Adrenal gland (tissue), 12 donors: ENCODE data around the gene ANAPC16. TPM values are rescaled to one million over a fixed set of nuclear protein-coding genes. Genes with fewer than 3 reads are reported as not detected.

Source experiments
- DNase-seq, 7 donors: peaks; one replicate each; pipeline ENCODE4 v3.0.0-alpha.2; 2019 to 2020
- H3K27ac ChIP-seq, 5 donors: fragments of 200-600 bp; sonication (generic) in 4 of 5; 1 replicate in 3 of 5; 2 replicates in 2 of 5; pipeline versions ENCODE4 v1.5.1 to v1.8.0; 2016 to 2020; ENCODE audit warnings: mild to moderate bottlenecking in 1 of 5
- H3K27me3 ChIP-seq: fragments of 200-600 bp; 2 replicates; pipeline ENCODE4 v1.8.0; 2021
- H3K36me3 ChIP-seq, 2 donors: fragments of 200-600 bp; replicated peaks in 1 of 2; 1 replicate in 1 of 2; 2 replicates in 1 of 2; pipeline versions ENCODE4 v1.5.1 to v1.8.0; 2018 to 2022
- H3K4me1 ChIP-seq, 2 donors: fragments of 200-600 bp; replicated peaks in 1 of 2; 1 replicate in 1 of 2; 2 replicates in 1 of 2; pipeline versions ENCODE4 v1.5.1 to v1.8.0; 2018 to 2021
- H3K4me3 ChIP-seq, 4 donors: fragments of 200-600 bp; sonication (generic) in 3 of 4; one replicate each; pipeline ENCODE4 v1.5.1; 2016 to 2018
- H3K9me3 ChIP-seq, 3 donors: fragments of 200-600 bp; sonication (generic) in 1 of 3; replicated peaks in 1 of 3; 1 replicate in 2 of 3; 2 replicates in 1 of 3; pipeline versions ENCODE4 v1.5.1 to v1.8.0; 2016 to 2021
- POLR2A ChIP-seq, 2 donors: fragments of 450-650 bp; IDR thresholded peaks; one replicate each; pipeline ENCODE4 v1.6.1; 2017; ENCODE audit warnings: antibody characterized with exemption in 2 of 2, mild to moderate bottlenecking in 2 of 2, moderate library complexity in 1 of 2
- WGBS, 4 donors: extraction: QIAGEN DNeasy Blood & Tissue Kit in 2 of 4; methylation state at CpG; one replicate each; pipeline versions ENCODE4 v1.1.5 to v1.1.7; 2013 to 2017; 5-methylcytosine and 5-hydroxymethylcytosine counted together
- intact Hi-C, 2 donors: fragments of 100-400 bp; cut with DNase I; formaldehyde crosslinking; loops; one replicate each; pipeline versions ENCODE4 v1.14.1 to v1.15.0; 2022 to 2023
- polyA plus RNA-seq, 3 donors: library from polyadenylated mRNA; stranded (reverse); fragments of 200-250 nt in 2 of 3; fragments of 350-450 nt in 1 of 3; fragmentation: Illumina TruSeq in 1 of 3; extraction: RNeasy Lipid Tissue Mini Kit (QIAGEN cat#74804) in 1 of 3; gene quantifications; one replicate each; pipeline ENCODE4 v1.2.3, GENCODE V29; 2013 to 2014
- total RNA-seq, 9 donors: library from RNA; depleted of rRNA in 4 of 9; stranded (reverse); fragments of >200 nt in 4 of 9; fragments of 120-200 nt in 1 of 9; fragmentation: NEBNext Ultra II Directional in 1 of 9; extraction: Animal tissue kit (Norgen Biotek cat#: 25700) in 1 of 9; gene quantifications; one replicate each; pipeline versions ENCODE4 v1.1.0 to v1.2.4, GENCODE V29; 2013 to 2023
- TF ChIP-seq, protein P1 (sequence below), 6 experiments: fragments of 450-650 bp in 4 of 6; fragments of 200-600 bp in 2 of 6; sonication (generic) in 1 of 6; IDR thresholded peaks; 1 replicate in 5 of 6; 2 replicates in 1 of 6; pipeline versions ENCODE4 v1.5.1 to v1.8.0; 2016 to 2021; ENCODE audit warnings: antibody characterized with exemption in 6 of 6, mild to moderate bottlenecking in 2 of 6, moderate library complexity in 1 of 6
- donor health status: healthy with polysubstance abuse.
- donor health status: Bipolar disorder and iron deficiency.
- donor health status: DM: yes; HTN: yes; CAD: no.
- donor health status: DM: no; HTN: no; CAD: no.
- donor health status: DM: no; HTN: no; CAD: no.
- donor health status: DM: yes; HTN: yes; CAD: no.

Gene ANAPC16
- total and polyA plus RNA-seq, 12 donors: 69.1 to 186 (median 139) TPM

DNA sequence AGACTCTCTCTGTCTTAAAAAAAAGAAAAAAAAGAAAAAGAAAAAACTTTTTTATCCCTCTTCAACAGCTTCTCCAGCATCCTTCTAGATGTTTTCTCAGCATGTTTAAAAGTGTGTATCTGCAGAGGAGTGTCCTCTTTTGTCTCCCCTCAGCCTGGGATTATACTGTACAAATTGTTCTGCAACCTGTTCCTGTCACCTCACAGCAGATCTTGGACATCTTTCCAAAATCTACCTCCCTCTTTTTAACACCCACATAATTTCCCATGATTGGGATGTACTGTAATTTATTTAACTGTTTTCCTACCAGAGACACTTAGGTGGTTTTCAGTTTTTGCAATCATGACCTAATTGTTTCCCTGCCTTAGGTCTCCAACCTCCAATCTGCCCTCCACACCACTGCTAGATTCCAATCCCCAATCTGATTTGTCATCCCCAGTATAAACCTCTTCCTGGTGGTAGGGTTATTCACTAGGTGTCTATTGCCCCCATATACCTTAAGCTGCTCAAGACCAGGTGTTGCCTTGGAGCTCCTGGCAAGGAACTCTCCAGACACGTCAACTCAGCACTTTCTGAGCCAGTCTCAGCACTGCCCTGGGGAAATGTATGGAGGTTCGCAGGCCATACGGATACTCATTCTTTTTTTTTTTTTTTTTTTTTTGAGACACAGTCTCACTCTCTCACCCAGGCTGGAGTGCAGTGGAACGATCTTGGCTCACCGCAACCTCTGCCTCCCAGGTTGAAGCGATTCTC is 40.3 kb downstream of the ANAPC16 start:
- no peaks in the 10 kb centered on the region for H3K36me3 ChIP-seq
- no peak for TF ChIP-seq POLR2A (IDR thresholded peaks at IDR 0.05)
- no peaks in the 10 kb centered on the region for H3K27me3 ChIP-seq
- no peak for DNase-seq
- H3K27ac ChIP-seq: peak overlapping the region; percentile 85 to 93 (median 90)
- 91 to 96% (median 96%) methylated on average over 6 of the region's 6 CpGs for WGBS, 4 donors
- no peak overlapping the region for H3K4me3 ChIP-seq
- intact Hi-C loops: no loop called here
- no peaks in the 10 kb centered on the region for H3K9me3 ChIP-seq
- H3K4me1 ChIP-seq: peaks cover 62 to 84% of the 10 kb centered on the region in 2 donors

DNA sequence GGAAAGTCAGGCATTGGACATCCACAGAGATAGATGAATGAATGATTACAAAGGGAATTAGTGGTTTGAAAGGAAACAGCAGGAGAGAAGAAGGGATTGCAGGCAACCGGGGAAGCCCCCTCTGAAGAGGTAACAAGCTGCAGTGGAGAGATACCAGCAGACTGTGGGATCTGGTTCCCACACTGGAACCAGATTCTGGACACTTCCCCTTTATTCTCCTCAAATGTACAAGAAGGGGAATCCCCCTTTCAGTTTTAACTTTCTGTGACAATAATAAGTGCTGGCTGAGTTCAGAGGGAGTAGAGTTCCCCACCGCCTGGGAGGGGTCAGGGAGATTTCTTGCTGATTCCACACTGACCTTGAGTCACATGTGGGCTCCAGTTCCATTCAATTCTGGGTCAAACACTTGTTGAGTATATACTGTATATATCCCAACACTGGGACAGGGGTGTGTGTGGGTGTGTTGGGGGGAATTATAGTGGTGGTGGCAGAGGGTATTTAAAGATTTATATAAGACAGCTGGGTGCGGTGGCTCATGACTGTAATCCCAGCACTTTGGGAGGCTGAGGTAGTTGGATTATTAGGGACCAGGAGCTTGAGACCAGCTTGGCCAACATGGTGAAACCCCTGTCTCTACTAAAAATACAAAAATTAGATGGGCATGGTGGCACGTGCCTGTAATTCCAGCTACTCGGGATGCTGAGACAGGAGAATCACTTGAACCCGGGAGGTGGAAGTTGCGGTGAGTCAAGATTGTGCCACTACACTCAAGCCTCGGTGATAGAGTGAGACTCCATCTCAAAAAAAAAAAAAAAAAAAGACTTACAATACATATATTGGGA is 41.5 kb downstream of the ANAPC16 start:
- Histone ChIP-seq H3K4me3 (no peak overlapping the region), H3K36me3 (no peaks in the 10 kb centered on the region), H3K27me3 (no peaks in the 10 kb centered on the region), H3K9me3 (no peaks in the 10 kb centered on the region), H3K4me1 (peaks cover 71 to 85% of the 10 kb centered on the region in 2 donors), H3K27ac (peak overlapping the region in 4 of 5 donors; percentile 15 to 93 (median 60))
- WGBS, 4 donors: 65 to 67% (median 67%) methylated on average over 8 of the region's 8 CpGs
- TF ChIP-seq POLR2A (IDR thresholded peaks at IDR 0.05): no peak
- TF ChIP-seq, protein P1, sequence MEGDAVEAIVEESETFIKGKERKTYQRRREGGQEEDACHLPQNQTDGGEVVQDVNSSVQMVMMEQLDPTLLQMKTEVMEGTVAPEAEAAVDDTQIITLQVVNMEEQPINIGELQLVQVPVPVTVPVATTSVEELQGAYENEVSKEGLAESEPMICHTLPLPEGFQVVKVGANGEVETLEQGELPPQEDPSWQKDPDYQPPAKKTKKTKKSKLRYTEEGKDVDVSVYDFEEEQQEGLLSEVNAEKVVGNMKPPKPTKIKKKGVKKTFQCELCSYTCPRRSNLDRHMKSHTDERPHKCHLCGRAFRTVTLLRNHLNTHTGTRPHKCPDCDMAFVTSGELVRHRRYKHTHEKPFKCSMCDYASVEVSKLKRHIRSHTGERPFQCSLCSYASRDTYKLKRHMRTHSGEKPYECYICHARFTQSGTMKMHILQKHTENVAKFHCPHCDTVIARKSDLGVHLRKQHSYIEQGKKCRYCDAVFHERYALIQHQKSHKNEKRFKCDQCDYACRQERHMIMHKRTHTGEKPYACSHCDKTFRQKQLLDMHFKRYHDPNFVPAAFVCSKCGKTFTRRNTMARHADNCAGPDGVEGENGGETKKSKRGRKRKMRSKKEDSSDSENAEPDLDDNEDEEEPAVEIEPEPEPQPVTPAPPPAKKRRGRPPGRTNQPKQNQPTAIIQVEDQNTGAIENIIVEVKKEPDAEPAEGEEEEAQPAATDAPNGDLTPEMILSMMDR (IDR thresholded peaks at IDR 0.05): no peak
- DNase-seq: peak in 6 of 7 donors; percentile 48 to 74 (median 59)
- intact Hi-C loops: no loop called here

DNA sequence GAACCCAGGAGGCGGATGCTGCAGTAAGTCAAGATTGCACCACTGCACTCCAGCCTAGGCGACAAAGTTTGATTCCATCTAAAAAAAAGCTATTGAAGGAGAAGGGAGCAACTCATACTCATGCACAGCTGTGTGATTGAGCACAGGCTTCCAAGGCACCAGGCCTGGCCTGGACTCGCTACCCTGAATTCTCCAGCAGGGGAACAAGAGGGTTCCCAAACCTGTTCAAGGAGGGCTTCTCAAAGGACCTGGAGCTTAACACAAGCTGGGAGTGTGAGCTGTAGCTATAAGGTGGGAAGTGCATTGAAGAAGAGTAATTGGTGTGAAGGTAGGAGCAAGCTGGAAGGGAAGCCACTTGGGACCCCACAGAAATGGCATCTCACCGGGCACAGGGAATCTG is 42.8 kb downstream of the ANAPC16 start:
- intact Hi-C loops: no loop called here
- peak overlapping the region in 2 of 5 donors; percentile 80 to 93 for H3K27ac ChIP-seq
- no peak for DNase-seq
- no peak overlapping the region for H3K4me3 ChIP-seq
- H3K4me1 ChIP-seq: peaks cover 62 to 73% of the 10 kb centered on the region in 2 donors
- 91 to 96% (median 94%) methylated on average over 4 of the region's 4 CpGs for WGBS, 4 donors
- H3K36me3 ChIP-seq: no peaks in the 10 kb centered on the region
- H3K9me3 ChIP-seq: no peaks in the 10 kb centered on the region
- H3K27me3 ChIP-seq: no peaks in the 10 kb centered on the region
- no peak for TF ChIP-seq POLR2A (IDR thresholded peaks at IDR 0.05)
- TF ChIP-seq, protein P1 (IDR thresholded peaks at IDR 0.05): no peak

DNA sequence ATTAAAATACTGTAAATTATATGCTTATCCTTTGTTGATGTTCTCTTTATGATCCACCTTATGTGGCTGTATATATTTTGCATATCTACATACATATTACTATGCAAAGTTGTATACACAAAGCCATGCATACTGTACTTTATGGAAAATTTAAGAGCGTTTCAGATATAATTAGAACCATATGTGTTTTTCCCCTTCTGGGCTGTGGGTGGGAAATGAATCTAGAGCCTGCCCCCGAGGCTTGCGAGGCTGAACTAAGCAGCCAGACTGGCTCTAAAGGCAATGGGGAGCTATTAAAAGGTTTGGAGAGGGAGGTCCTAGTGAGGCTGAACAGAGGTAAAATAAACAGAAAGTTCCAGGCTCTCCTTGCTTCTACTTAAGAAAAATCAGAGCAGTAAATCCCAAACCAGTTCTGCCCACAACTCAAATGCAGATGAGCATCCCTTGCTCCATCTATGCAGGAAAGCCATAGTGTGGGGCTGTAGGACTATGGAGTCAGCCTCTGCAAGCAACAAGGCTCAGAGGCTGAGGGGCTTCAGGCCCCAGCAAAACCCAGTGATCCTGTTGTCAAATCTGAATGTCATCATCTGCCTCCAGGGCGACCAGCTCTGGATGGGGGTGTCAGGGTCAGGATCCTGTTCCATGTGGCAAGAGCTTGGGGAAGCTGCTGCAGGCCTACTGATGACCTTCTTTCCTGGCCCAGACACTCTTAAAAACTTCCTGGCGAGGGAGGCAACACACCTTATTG is 43.9 kb downstream of the ANAPC16 start:
- peak overlapping the region; percentile 84 to 99 (median 93) for H3K27ac ChIP-seq
- peak in 3 of 7 donors; percentile 37 to 60 (median 58) for DNase-seq
- no peaks in the 10 kb centered on the region for H3K9me3 ChIP-seq
- TF ChIP-seq, protein P1 (IDR thresholded peaks at IDR 0.05): no peak
- no peak for TF ChIP-seq POLR2A (IDR thresholded peaks at IDR 0.05)
- H3K4me1 ChIP-seq: peaks cover 51 to 62% of the 10 kb centered on the region in 2 donors
- intact Hi-C loops: no loop called here
- H3K36me3 ChIP-seq: no peaks in the 10 kb centered on the region
- no peaks in the 10 kb centered on the region for H3K27me3 ChIP-seq
- H3K4me3 ChIP-seq: no peak overlapping the region
- WGBS, 4 donors: 33 to 55% (median 40%) methylated on average over 4 to 5 of the region's 5 CpGs
